ENCODE measurements around the gene ANHX.
"Not testable (repeated sequence)": the region's sequence is repeated elsewhere in the genome, so short reads cannot be mapped to it uniquely, and the experiment has no call there.

The ANHX gene

DNA sequence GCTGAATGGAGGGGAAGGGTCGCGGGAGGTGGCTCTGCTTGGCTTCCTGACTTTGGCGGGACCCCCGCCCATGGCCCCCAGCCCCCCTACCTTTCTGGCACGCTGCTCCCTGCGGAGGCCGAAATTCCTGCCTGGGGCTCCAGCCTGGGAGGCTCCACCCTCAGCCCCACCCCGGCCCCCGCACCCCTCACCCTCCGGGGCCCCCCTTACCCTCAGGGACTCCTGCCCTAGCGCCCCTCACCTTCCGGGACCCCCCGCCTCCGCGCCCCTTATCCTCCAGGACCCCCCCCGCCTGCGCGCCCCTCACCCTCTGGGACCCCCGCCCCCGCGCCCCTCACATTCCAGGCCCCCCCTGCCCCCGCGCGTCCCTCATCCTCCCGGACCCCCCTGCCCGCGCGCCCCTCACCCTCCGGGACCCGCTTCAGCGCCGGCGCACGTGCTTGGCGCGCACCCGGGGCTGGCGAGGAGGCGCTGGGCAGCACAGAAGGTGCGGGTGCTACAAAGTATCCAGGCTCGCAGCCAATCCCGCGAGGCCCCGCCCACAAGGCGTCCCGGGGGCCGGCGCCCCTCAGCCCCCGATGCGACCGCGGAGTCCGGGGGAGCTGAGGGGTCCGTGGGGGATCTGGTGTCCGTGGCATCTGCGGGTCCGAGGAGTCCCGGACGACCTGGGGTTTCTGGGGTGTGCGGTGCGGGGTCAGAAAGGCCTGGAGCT, at the start of gene ANHX:
ANHX (minus strand) TSS at position 477 of the 712 bp plus-strand sequence. CDS start 1,521 bp downstream, outside the sequence.
- DNase-seq (ENCODE audit: low read depth) = no peak

DNA sequence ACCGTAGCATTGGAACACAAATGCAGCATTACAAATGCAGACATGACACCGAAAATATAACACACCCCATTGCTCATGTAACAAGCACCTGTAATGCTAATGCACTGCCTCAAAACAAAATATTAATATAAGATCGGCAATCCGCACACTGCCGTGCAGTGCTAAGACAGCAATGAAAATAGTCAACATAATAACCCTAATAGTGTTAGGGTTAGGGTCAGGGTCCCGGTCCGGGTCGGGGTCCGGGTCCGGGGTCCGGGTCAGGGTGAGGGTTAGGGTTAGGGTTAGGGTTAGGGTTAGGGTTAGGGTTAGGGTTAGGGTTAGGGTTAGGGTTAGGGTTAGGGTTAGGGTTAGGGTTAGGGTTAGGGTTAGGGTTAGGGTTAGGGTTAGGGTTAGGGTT, 29.0 kb upstream of the ANHX start:
- not testable (repeated sequence) for DNase-seq (ENCODE audit: low read depth)

DNA sequence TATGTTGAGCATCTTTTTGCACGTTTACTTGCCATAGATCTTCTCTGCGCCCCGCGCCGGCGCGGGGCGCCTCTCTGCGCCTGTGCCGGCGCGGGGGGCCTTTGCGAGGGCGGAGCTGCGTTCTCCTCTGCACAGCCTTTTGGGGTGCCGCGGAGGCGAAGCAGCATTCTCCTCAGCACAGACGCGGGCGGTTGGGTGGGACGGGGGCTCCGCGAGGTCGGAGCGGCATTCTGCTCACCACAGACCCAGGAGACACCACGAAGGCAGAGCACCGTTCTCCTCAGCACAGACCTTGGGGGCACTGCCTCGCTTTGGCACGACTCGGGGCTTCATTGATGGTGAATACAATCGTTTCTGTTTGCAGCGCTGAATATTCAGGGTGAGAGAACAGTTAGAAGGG, 28.5 kb upstream of the ANHX start:
- no peak for DNase-seq (ENCODE audit: low read depth)

GRCh38 chr12:133256321-133256720, 20.6 kb upstream of the ANHX start:
- no peak for DNase-seq (ENCODE audit: low read depth)

- not testable (repeated sequence) for DNase-seq (ENCODE audit: low read depth)
These were observed 20.2 kb upstream of the ANHX start for GRCh38 chr12:133255833-133256232.

DNA sequence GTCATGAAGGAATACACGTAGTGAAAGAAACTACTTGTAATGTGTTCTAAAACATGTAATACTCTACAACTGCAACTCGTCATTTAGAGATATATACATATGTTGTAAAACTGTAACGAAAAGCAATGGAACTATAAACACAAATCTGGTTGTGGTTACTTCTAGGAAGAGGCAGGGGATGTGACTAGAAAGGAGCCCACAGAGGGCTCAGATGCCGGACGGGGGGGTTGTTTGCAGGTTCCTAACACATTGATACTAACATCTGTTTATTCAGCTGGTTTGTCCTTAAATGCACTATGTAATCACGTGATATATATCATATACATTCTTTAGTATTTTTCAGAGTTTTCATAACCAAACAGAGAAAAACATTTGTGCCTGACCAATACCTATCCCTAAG, 16.1 kb upstream of the ANHX start:
- no peak for DNase-seq (ENCODE audit: low read depth)

DNA sequence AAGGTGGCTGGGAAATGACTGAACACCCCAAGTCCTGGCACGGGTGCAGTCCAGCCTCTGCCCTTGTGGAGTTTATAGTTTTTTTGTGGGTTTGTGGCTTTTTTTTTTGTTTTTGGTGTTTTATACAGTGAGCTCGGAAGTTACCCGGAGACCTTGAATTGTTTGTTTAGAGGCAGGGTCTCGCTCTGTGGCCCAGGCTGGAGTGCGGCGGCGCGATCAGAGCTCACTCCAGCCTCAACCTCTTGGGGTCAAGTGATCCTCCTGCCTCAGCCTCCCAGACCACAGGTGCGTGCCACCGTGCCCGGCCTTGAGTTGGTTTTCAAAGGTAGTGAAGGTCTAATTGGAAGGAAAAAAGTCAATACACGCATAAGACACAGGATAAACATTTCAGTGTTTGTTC, 879 bp upstream of the ANHX start:
- no peak for DNase-seq (ENCODE audit: low read depth)

- DNase-seq (ENCODE audit: low read depth) = no peak
These were observed 467 bp upstream of the ANHX start for GRCh38 chr12:133236144-133236543.

DNA sequence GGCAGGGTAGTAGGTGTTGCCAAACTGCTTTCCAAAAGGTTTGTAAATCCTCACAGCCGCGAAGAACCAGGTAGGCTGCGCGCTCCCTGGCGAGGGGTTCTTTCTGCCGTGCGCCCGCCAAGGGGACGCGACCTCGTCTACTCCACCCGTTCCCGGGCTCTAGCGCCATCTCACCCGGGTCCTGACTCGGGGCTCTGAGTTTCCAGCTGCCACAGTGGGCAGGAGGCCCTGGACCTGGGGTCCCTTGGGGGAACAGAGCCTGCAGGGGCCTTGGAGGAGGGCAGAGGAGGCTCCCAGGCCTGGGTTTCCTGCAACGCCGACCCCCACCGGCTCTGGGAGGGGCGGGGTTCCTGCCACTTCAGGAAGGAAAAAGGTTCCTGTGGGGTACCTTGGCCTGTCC, 706 bp downstream of the ANHX start:
- DNase-seq (ENCODE audit: low read depth) = no peak

- DNase-seq (ENCODE audit: low read depth) = no peak
These were observed 1.6 kb downstream of the ANHX start for GRCh38 chr12:133233993-133234564.

DNA sequence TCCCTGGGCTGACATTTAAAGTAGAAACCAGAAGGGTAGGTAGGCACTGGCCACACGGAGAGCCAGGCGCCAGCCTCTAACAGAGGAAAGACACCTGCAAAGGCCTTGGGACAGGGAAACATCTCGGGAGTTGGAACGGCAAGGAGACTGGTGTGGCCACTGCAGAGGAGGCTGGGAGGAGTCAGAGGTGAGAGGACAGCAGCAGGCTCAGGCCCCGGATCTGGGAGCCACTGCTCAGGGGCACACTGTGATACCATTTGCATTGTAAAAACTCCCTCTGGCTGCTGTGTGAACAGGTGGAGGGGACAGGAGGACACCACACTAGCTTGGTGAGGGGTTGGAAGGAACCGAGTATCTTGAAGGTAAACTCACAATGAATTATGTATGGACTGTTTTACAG, 2.7 kb downstream of the ANHX start:
- no peak for DNase-seq (ENCODE audit: low read depth)

DNA sequence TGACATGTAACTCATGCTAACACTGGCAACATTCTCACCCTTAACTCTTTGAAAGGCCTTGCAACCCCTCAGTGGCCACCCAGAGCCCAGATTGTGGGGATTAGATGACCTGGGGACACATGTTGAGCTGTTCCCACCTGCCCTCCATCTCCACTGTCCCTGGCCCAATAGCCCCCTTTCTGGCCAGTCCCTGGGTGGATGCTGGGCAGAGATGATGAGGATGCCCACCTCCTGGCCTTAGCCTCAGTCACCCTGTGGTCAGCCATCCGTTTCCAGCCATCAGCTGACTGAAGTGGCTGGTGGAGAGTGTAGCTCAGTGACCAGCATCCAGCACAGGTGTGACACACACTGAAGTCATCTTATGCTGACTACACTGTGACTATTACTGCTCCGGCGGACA, 4.7 kb downstream of the ANHX start:
- DNase-seq (ENCODE audit: low read depth) = no peak

DNA sequence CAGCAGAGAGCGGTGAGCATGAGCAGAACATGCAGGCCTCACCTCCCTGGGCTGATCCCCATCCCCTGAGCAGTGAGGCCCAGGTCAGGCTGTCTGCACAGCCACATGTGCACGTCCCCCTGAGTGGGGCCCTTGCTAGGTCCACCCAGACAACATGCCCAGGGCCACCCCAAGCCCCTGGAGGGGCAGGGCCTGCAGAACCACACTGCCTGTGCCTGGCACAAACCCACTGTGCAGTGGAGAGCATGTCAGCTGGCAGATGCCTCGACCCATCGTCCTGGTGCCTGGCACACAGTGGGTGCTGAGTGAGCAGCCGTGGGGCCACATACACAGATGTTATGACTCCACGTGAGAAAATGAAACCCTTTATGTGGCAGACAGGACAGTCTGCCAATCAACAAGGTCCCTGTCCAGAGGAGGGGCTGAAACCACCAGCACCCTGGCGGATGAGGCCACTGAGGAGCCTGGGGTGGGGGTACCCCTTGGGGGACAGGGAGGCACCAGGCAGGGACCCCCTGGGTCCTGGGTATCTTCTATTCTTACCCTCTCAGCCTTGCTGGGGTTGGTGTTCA, 8.3 kb downstream of the ANHX start:
- DNase-seq (ENCODE audit: low read depth) = no peak

DNA sequence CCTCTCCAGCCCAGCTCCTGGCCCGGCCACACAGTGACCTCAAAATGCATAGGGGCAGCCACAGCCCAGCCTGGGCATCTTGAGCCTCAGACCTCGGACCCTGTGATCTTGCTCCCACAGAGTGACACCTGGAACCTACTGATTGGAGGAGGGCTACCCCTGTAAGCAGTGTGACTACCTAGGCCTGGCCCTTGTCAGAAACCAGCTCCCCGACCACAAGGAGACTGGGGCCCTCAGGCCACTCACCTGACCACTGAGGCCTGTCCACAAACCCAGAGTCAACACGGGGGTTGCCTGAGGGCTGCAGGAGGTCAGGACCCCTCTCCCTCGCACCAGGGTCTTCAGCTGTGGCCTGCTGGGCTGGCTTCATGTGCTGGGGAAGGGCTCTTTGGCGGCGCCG, 9.0 kb downstream of the ANHX start:
- DNase-seq (ENCODE audit: low read depth) = no peak

- no peak for DNase-seq (ENCODE audit: low read depth)
These were observed 10.2 kb downstream of the ANHX start for GRCh38 chr12:133225527-133225926.

DNA sequence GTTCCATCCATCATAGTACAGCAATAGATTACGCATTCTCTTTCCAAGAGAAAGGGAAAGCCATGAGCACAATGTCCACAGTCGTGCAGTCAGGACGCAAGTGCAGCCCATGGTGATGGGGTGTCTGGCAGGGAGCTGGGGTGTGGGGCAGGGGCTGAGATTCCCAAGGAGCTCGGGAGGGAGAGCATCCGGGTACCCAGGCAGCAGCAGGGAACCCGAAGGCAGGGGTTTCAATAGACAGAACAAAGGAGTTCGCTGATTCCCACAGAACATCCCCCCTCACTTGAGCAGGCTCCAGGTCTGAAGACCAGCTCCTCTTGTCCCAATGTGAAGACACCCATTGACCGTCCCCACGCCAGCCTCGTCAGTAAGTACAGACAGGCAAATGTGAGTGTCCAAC, 13.5 kb downstream of the ANHX start:
- DNase-seq (ENCODE audit: low read depth) = no peak

DNA sequence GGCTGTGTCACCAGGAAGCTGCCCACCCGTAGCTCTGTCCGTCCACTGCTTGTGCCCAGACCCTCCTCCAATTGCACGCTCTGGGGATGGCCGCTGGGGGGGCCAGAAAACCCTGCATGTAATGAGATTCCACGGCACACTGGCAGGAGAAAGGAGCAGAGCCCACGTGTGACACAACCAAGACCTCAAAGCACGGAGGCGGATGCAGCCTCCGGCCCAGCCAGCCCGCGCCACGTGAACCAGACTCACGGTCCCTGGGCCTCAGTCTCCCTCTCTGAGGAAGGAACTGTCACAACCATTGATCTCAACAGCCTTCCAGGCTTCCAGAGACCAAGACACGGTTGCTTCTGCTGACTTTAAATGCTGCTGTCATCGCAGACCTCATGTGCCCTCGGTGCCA, 14.4 kb downstream of the ANHX start:
- no peak for DNase-seq (ENCODE audit: low read depth)

DNA sequence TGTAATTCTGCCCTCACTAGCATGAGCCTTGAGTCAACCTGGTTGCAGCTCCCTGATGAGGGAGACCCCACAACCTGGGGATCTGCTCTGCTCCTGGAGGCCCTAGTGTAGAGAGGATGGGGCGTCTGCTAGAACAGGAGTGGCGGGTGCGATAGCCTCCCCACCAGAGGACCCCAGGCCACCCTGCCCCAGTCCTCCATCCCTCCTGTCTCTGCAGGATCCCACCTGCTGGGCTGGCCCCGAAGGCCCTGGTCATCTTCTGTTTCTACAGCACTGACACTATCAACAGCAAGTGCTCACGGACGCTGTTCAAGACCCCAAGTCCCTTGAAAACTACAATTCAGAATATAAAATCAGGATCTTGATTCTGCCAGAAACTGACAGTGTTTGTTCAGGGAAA, 15.2 kb downstream of the ANHX start:
- DNase-seq (ENCODE audit: low read depth) = no peak

DNA sequence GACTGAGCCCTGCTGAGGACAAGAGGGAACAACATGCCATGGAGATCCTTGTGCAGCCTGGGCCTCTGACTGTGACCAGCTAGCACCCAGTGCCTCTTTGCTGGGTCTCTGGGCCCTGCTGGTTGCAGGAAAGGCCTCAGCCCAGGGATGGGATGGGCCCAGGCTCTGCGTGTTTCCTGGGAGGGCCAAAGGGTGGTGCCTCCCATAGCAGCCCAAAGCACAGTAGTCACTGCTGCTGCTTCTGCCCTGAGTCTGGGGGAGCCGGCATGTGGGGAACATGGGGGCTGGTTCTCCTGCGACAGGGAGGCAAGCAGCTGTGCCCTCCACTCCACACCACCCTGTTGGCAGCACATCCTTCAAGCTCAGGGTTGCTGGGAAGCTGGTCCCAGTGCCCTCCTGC, 18.5 kb downstream of the ANHX start:
- no peak for DNase-seq (ENCODE audit: low read depth)

- DNase-seq (ENCODE audit: low read depth) = no peak
These were observed 20.0 kb downstream of the ANHX start for GRCh38 chr12:133215724-133216123.

GRCh38 chr12:133206390-133206789, 29.3 kb downstream of the ANHX start:
- no peak for DNase-seq (ENCODE audit: low read depth)

DNA sequence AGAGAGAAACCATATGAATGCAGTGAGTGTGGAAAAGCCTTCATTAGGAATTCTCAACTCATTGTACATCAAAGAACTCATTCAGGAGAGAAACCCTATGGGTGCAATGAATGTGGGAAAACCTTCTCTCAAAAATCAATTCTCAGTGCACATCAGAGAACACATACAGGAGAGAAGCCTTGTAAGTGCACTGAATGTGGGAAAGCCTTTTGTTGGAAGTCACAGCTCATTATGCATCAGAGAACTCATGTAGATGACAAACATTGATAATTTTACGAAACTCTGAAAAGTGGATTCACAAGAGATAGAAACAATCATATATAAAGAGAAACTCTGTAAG, 31.4 kb downstream of the ANHX start:
- no peak for DNase-seq (ENCODE audit: low read depth)

- no peak for DNase-seq (ENCODE audit: low read depth)
These were observed 32.1 kb downstream of the ANHX start for GRCh38 chr12:133203344-133204263.
